Loucy (cell line): ENCODE data around the gene MARVELD2.

Source experiments
- EZH2phosphoT487 ChIP-seq: fragments of 200-600 bp; IDR thresholded peaks from 2 replicates; pipeline ENCODE4 v1.6.1; 2018; ENCODE audit warnings: antibody characterized with exemption, mild to moderate bottlenecking, moderate library complexity, borderline replicate concordance
- TF ChIP-seq, protein P1 (sequence below): fragments of 200-600 bp; sonication (generic); conservative IDR thresholded peaks from 2 replicates; pipeline ENCODE4 v1.5.1; 2014; ENCODE audit warnings: mild to moderate bottlenecking, antibody characterized with exemption, low read length

DNA sequence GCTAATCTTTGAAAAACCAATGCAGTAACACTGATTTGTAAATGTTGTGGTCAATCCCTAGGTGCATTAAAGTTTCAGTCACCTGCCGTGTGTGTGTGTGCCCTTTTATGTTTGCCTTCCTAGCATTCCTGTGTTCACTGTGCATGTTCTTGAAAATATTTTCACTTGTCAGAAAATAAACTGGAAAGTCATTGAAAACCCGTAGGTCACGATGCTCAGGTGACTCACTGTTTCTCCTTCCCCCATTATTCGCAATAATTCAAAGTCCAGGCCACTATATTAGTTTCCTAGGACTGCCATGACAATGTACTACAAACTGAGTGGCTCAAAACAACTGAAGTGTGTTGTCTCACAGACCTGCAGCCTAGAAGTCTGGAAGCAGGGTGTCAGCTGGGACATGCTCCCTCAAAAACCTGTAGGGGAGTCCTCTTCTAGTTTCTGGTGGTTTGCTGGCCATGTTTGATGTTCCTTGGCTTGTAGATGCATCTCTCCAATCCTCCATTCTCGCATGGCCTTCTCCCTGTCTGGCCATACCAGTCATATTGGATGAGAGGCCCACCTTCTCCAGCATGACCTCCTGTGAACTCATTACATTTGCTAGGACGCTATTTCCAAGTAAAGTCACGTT, 29.3 kb downstream of the MARVELD2 start:
- TF ChIP-seq, protein P1, sequence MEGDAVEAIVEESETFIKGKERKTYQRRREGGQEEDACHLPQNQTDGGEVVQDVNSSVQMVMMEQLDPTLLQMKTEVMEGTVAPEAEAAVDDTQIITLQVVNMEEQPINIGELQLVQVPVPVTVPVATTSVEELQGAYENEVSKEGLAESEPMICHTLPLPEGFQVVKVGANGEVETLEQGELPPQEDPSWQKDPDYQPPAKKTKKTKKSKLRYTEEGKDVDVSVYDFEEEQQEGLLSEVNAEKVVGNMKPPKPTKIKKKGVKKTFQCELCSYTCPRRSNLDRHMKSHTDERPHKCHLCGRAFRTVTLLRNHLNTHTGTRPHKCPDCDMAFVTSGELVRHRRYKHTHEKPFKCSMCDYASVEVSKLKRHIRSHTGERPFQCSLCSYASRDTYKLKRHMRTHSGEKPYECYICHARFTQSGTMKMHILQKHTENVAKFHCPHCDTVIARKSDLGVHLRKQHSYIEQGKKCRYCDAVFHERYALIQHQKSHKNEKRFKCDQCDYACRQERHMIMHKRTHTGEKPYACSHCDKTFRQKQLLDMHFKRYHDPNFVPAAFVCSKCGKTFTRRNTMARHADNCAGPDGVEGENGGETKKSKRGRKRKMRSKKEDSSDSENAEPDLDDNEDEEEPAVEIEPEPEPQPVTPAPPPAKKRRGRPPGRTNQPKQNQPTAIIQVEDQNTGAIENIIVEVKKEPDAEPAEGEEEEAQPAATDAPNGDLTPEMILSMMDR = no peak
- TF ChIP-seq EZH2phosphoT487 = no peak
